GM23248 (cell line): ENCODE data around the gene GALNT5. TPM values are rescaled to one million over a fixed set of nuclear protein-coding genes. Genes with fewer than 3 reads are reported as not detected.

Experiments
- DNase-seq: peaks from one replicate; pipeline ENCODE4 v3.0.0-alpha.2; 2015
- H2AFZ ChIP-seq: fragments of 200-600 bp; sonication (generic); 2 replicates; pipeline ENCODE4 v1.6.1; 2016; ENCODE audit warnings: antibody characterized with exemption
- H3F3A ChIP-seq: fragments of 200-600 bp; sonication (generic); 2 replicates; pipeline ENCODE4 v1.6.1; 2016; ENCODE audit warnings: mild to moderate bottlenecking, antibody characterized with exemption, mixed run types; ENCODE audit not compliant: insufficient read depth
- H3K27ac ChIP-seq: fragments of 200-600 bp; sonication (generic); 2 replicates; pipeline ENCODE4 v1.5.1; 2016; ENCODE audit warnings: mild to moderate bottlenecking
- H3K27me3 ChIP-seq: fragments of 200-600 bp; sonication (generic); replicated peaks from 2 replicates; pipeline ENCODE4 v1.6.1; 2016; ENCODE audit warnings: mild to moderate bottlenecking; ENCODE audit not compliant: insufficient read depth
- H3K36me3 ChIP-seq: fragments of 200-600 bp; sonication (generic); 2 replicates; pipeline ENCODE4 v1.6.1; 2016; ENCODE audit warnings: low read depth, mild to moderate bottlenecking
- H3K4me1 ChIP-seq: fragments of 200-600 bp; sonication (generic); 2 replicates; pipeline ENCODE4 v1.6.1; 2016; ENCODE audit warnings: mild to moderate bottlenecking; ENCODE audit not compliant: insufficient read depth
- H3K4me2 ChIP-seq: fragments of 200-600 bp; sonication (generic); one replicate; pipeline ENCODE4 v1.6.1; 2016; ENCODE audit warnings: mild to moderate bottlenecking; ENCODE audit not compliant: unreplicated experiment
- H3K4me3 ChIP-seq: fragments of 200-600 bp; sonication (generic); 2 replicates; pipeline ENCODE4 v1.5.1; 2016; ENCODE audit warnings: mild to moderate bottlenecking
- H3K79me2 ChIP-seq: fragments of 200-600 bp; sonication (generic); 2 replicates; pipeline ENCODE4 v1.6.1; 2016; ENCODE audit warnings: mild to moderate bottlenecking; ENCODE audit not compliant: insufficient read depth
- H3K9ac ChIP-seq: fragments of 200-600 bp; sonication (generic); 2 replicates; pipeline ENCODE4 v1.6.1; 2016; ENCODE audit warnings: mild to moderate bottlenecking
- H3K9me2 ChIP-seq: fragments of 200-600 bp; sonication (generic); 2 replicates; pipeline ENCODE4 v1.6.1; 2016; ENCODE audit warnings: mixed run types, mild to moderate bottlenecking, moderate library complexity; ENCODE audit not compliant: insufficient read depth
- H3K9me3 ChIP-seq: fragments of 200-600 bp; sonication (generic); one replicate; pipeline ENCODE4 v1.6.1; 2017; ENCODE audit warnings: low read depth
- H4K20me1 ChIP-seq: fragments of 200-600 bp; sonication (generic); 2 replicates; pipeline ENCODE4 v1.6.0; 2016; ENCODE audit not compliant: insufficient read depth
- EZH2 ChIP-seq: fragments of 200-600 bp; sonication (generic); IDR thresholded peaks from 2 replicates; pipeline ENCODE4 v1.6.1; 2018; ENCODE audit warnings: antibody characterized with exemption, mild to moderate bottlenecking; ENCODE audit not compliant: insufficient read depth, poor library complexity, severe bottlenecking
- EZH2phosphoT487 ChIP-seq: fragments of 200-600 bp; sonication (generic); IDR thresholded peaks from 2 replicates; pipeline ENCODE4 v1.6.1; 2018; ENCODE audit warnings: antibody characterized with exemption, moderate library complexity, mild to moderate bottlenecking, low read depth; ENCODE audit not compliant: insufficient read depth
- WGBS, 2 experiments: methylation state at CpG; one replicate each; pipeline ENCODE4 v1.1.6; 2015 to 2017; ENCODE audit warnings: low lambda C conversion rate in 2 of 2, low coverage in 1 of 2; ENCODE audit errors: missing lambda C conversion rate in 2 of 2; 5-methylcytosine and 5-hydroxymethylcytosine counted together
- in situ Hi-C: fragments of 300-500 bp; cut with MboI; formaldehyde crosslinking; loops from 2 replicates; pipeline ENCODE4 v1.15.0; 2020
- polyA plus RNA-seq: library from polyadenylated mRNA; unstranded; fragments of >200 nt; fragmentation: Nextera tagmentation; extraction: Ambion mirVana; gene quantifications from 2 replicates; pipeline ENCODE4 v1.2.1, GENCODE V29; 2016
- total RNA-seq: library from RNA; depleted of rRNA; stranded (reverse); fragments of >200 nt; shearing (Covaris generic); gene quantifications from 2 replicates; pipeline ENCODE4 v1.2.3, GENCODE V29; 2014

Gene GALNT5
- total and polyA plus RNA-seq, 2 experiments from 2014 or later: 83.5 to 114 TPM

GRCh38 chr2:157261199-157261782, 3.8 kb downstream of the GALNT5 start:
- DNase-seq: peak; percentile 91
- H3K27me3 ChIP-seq: no peaks in the 10 kb centered on the region
- peak overlapping the region; percentile 71 for H3K9ac ChIP-seq
- WGBS, 2 experiments: 25 to 28% methylated on average over 6 of the region's 6 CpGs
- peak overlapping the region; percentile 87 for H3K27ac ChIP-seq
- H3K9me3 ChIP-seq: no peaks in the 10 kb centered on the region
- in situ Hi-C loops: no loop called here
- TF ChIP-seq EZH2 (no peak), EZH2phosphoT487 (no peak)
- no peaks in the 10 kb centered on the region for H3K9me2 ChIP-seq
- H3K4me1 ChIP-seq: peaks cover 77% of the 10 kb centered on the region
- H3K36me3 ChIP-seq: no peaks in the 10 kb centered on the region
- H4K20me1 ChIP-seq: no peaks in the 10 kb centered on the region
- peak overlapping the region; percentile 65 for H2AFZ ChIP-seq
- peaks cover 97% of the 10 kb centered on the region for H3K79me2 ChIP-seq
- H3F3A ChIP-seq: peaks cover 59% of the 10 kb centered on the region
- peak overlapping the region; percentile 97 for H3K4me2 ChIP-seq
- peak overlapping the region; percentile 95 for H3K4me3 ChIP-seq

- H2AFZ ChIP-seq: no peak overlapping the region
- H3K36me3 ChIP-seq: no peaks in the 10 kb centered on the region
- H3K4me1 ChIP-seq: peaks cover 69% of the 10 kb centered on the region
- peaks cover 51% of the 10 kb centered on the region for H3F3A ChIP-seq
- no peaks in the 10 kb centered on the region for H3K27me3 ChIP-seq
- H4K20me1 ChIP-seq: no peaks in the 10 kb centered on the region
- H3K27ac ChIP-seq: no peak overlapping the region
- TF ChIP-seq EZH2phosphoT487 (no peak), EZH2 (no peak)
- no peaks in the 10 kb centered on the region for H3K9me2 ChIP-seq
- H3K4me2 ChIP-seq: peak overlapping the region; percentile 97
- in situ Hi-C loops: no loop called here
- H3K79me2 ChIP-seq: peaks cover 98% of the 10 kb centered on the region
- DNase-seq: no peak
- 96 to 97% methylated on average over 3 of the region's 3 CpGs for WGBS, 2 experiments
- H3K4me3 ChIP-seq: peak overlapping the region; percentile 95
- H3K9me3 ChIP-seq: no peaks in the 10 kb centered on the region
- H3K9ac ChIP-seq: no peak overlapping the region
These were observed 4.7 kb downstream of the GALNT5 start for GRCh38 chr2:157262248-157262647.

GRCh38 chr2:157264099-157264498, 6.6 kb downstream of the GALNT5 start:
- peak; percentile 80 for DNase-seq
- peak overlapping the region; percentile 60 for H3K27ac ChIP-seq
- no peaks in the 10 kb centered on the region for H3K9me2 ChIP-seq
- peak overlapping the region; percentile 88 for H3K4me2 ChIP-seq
- no peaks in the 10 kb centered on the region for H3K27me3 ChIP-seq
- H3K9ac ChIP-seq: peak overlapping the region; percentile 63
- TF ChIP-seq EZH2 (no peak), EZH2phosphoT487 (no peak)
- peak overlapping the region; percentile 72 for H2AFZ ChIP-seq
- no peaks in the 10 kb centered on the region for H3K9me3 ChIP-seq
- H3K36me3 ChIP-seq: peaks cover 17% of the 10 kb centered on the region; the same call in 1 of the 2 replicates
- H3K79me2 ChIP-seq: peaks cover 97% of the 10 kb centered on the region
- H4K20me1 ChIP-seq: no peaks in the 10 kb centered on the region
- in situ Hi-C loops: no loop called here
- peaks cover 63% of the 10 kb centered on the region for H3K4me1 ChIP-seq
- H3K4me3 ChIP-seq: peak overlapping the region; percentile 66
- WGBS, 2 experiments: 3 to 7% methylated on average over 3 of the region's 3 CpGs
- peaks cover 35% of the 10 kb centered on the region for H3F3A ChIP-seq

GRCh38 chr2:157265825-157266224, 8.3 kb downstream of the GALNT5 start:
- peaks cover 17% of the 10 kb centered on the region; the same call in 1 of the 2 replicates for H3K36me3 ChIP-seq
- H3K27me3 ChIP-seq: no peaks in the 10 kb centered on the region
- no peak overlapping the region for H3K27ac ChIP-seq
- H3K4me2 ChIP-seq: no peak overlapping the region
- in situ Hi-C loops: no loop called here
- TF ChIP-seq EZH2: no peak
- TF ChIP-seq EZH2phosphoT487: no peak
- H3K4me3 ChIP-seq: no peak overlapping the region
- H3K9ac ChIP-seq: no peak overlapping the region
- no peak for DNase-seq
- no peaks in the 10 kb centered on the region for H3K9me2 ChIP-seq
- 97 to 98% methylated on average over 4 of the region's 4 CpGs for WGBS, 2 experiments
- H3K4me1 ChIP-seq: peaks cover 46% of the 10 kb centered on the region
- H2AFZ ChIP-seq: no peak overlapping the region
- peaks cover 17% of the 10 kb centered on the region for H3F3A ChIP-seq
- H3K79me2 ChIP-seq: peaks cover 97% of the 10 kb centered on the region
- H3K9me3 ChIP-seq: no peaks in the 10 kb centered on the region
- no peaks in the 10 kb centered on the region for H4K20me1 ChIP-seq
